ENCODE data around the gene HNRNPH3. TPM values are rescaled to one million over a fixed set of nuclear protein-coding genes. Genes with fewer than 3 reads are reported as not detected.

The HNRNPH3 gene
- polyA plus RNA-seq, 1 donor from 2014 or later = 74.2 TPM

GRCh38 chr10:68296843-68297663 lies 34.8 kb upstream of the HNRNPH3 start:
- H3F3A ChIP-seq (ENCODE audit: insufficient read depth, low read length, poor library complexity, severe bottlenecking) = no peaks in the 10 kb centered on the region
- no peaks in the 10 kb centered on the region for H3K79me2 ChIP-seq (replicated peaks; ENCODE audit: insufficient read depth, low read length)
- H3K27ac ChIP-seq (ENCODE audit: low read length) = no peak overlapping the region
- H2AFZ ChIP-seq (ENCODE audit: low read depth, low read length) = no peak overlapping the region
- no peaks in the 10 kb centered on the region for H3K9me3 ChIP-seq (ENCODE audit: low read length)
- no peaks in the 10 kb centered on the region for H3K27me3 ChIP-seq (ENCODE audit: insufficient read depth, low read depth, low read length)
- no peak overlapping the region for H3K4me2 ChIP-seq (ENCODE audit: low read length)
- H3K9me2 ChIP-seq (ENCODE audit: insufficient read depth, low read length) = no peaks in the 10 kb centered on the region
- TF ChIP-seq EZH2 (IDR thresholded peaks at IDR 0.05; ENCODE audit: borderline replicate concordance, insufficient read depth, low read length, poor library complexity, severe bottlenecking) (no peak), POLR2AphosphoS5 (IDR thresholded peaks at IDR 0.05) (no peak), RAD21 (conservative IDR thresholded peaks at IDR 0.05) (no peak), EP300 (conservative IDR thresholded peaks at IDR 0.05; ENCODE audit: poor library complexity, severe bottlenecking) (no peak), MXI1 (conservative IDR thresholded peaks at IDR 0.05; ENCODE audit: poor library complexity, severe bottlenecking) (no peak), SMC3 (conservative IDR thresholded peaks at IDR 0.05; ENCODE audit: poor library complexity) (no peak), TAF1 (IDR thresholded peaks at IDR 0.05; ENCODE audit: low read depth) (no peak)
- TF ChIP-seq, protein P1, sequence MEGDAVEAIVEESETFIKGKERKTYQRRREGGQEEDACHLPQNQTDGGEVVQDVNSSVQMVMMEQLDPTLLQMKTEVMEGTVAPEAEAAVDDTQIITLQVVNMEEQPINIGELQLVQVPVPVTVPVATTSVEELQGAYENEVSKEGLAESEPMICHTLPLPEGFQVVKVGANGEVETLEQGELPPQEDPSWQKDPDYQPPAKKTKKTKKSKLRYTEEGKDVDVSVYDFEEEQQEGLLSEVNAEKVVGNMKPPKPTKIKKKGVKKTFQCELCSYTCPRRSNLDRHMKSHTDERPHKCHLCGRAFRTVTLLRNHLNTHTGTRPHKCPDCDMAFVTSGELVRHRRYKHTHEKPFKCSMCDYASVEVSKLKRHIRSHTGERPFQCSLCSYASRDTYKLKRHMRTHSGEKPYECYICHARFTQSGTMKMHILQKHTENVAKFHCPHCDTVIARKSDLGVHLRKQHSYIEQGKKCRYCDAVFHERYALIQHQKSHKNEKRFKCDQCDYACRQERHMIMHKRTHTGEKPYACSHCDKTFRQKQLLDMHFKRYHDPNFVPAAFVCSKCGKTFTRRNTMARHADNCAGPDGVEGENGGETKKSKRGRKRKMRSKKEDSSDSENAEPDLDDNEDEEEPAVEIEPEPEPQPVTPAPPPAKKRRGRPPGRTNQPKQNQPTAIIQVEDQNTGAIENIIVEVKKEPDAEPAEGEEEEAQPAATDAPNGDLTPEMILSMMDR (IDR thresholded peaks at IDR 0.05; ENCODE audit: poor library complexity, severe bottlenecking) = no peak
- TF ChIP-seq, protein P2, sequence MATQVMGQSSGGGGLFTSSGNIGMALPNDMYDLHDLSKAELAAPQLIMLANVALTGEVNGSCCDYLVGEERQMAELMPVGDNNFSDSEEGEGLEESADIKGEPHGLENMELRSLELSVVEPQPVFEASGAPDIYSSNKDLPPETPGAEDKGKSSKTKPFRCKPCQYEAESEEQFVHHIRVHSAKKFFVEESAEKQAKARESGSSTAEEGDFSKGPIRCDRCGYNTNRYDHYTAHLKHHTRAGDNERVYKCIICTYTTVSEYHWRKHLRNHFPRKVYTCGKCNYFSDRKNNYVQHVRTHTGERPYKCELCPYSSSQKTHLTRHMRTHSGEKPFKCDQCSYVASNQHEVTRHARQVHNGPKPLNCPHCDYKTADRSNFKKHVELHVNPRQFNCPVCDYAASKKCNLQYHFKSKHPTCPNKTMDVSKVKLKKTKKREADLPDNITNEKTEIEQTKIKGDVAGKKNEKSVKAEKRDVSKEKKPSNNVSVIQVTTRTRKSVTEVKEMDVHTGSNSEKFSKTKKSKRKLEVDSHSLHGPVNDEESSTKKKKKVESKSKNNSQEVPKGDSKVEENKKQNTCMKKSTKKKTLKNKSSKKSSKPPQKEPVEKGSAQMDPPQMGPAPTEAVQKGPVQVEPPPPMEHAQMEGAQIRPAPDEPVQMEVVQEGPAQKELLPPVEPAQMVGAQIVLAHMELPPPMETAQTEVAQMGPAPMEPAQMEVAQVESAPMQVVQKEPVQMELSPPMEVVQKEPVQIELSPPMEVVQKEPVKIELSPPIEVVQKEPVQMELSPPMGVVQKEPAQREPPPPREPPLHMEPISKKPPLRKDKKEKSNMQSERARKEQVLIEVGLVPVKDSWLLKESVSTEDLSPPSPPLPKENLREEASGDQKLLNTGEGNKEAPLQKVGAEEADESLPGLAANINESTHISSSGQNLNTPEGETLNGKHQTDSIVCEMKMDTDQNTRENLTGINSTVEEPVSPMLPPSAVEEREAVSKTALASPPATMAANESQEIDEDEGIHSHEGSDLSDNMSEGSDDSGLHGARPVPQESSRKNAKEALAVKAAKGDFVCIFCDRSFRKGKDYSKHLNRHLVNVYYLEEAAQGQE (IDR thresholded peaks at IDR 0.05; ENCODE audit: borderline replicate concordance) = no peak
- no peak overlapping the region for H3K9ac ChIP-seq (ENCODE audit: low read length)
- H3K4me3 ChIP-seq (ENCODE audit: low read length) = no peak overlapping the region
- H4K20me1 ChIP-seq (ENCODE audit: insufficient read depth) = no peaks in the 10 kb centered on the region
- H3K36me3 ChIP-seq (ENCODE audit: insufficient read depth, low read length) = no peaks in the 10 kb centered on the region

- no peaks in the 10 kb centered on the region for H3K36me3 ChIP-seq (ENCODE audit: insufficient read depth, low read length)
- H4K20me1 ChIP-seq (ENCODE audit: insufficient read depth) = no peaks in the 10 kb centered on the region
- H3K79me2 ChIP-seq (replicated peaks; ENCODE audit: insufficient read depth, low read length) = no peaks in the 10 kb centered on the region
- TF ChIP-seq, protein P2 (IDR thresholded peaks at IDR 0.05; ENCODE audit: borderline replicate concordance) = no peak
- TF ChIP-seq EP300 (conservative IDR thresholded peaks at IDR 0.05; ENCODE audit: poor library complexity, severe bottlenecking) (no peak), POLR2AphosphoS5 (IDR thresholded peaks at IDR 0.05) (no peak), SMC3 (conservative IDR thresholded peaks at IDR 0.05; ENCODE audit: poor library complexity) (no peak)
- TF ChIP-seq, protein P1 (IDR thresholded peaks at IDR 0.05; ENCODE audit: poor library complexity, severe bottlenecking) = no peak
- no peaks in the 10 kb centered on the region for H3K9me2 ChIP-seq (ENCODE audit: insufficient read depth, low read length)
- no peaks in the 10 kb centered on the region for H3K27me3 ChIP-seq (ENCODE audit: insufficient read depth, low read depth, low read length)
- no peak overlapping the region for H3K27ac ChIP-seq (ENCODE audit: low read length)
- H3K9me3 ChIP-seq (ENCODE audit: low read length) = no peaks in the 10 kb centered on the region
- no peak overlapping the region for H3K4me2 ChIP-seq (ENCODE audit: low read length)
- no peak overlapping the region for H2AFZ ChIP-seq (ENCODE audit: low read depth, low read length)
- no peaks in the 10 kb centered on the region for H3F3A ChIP-seq (ENCODE audit: insufficient read depth, low read length, poor library complexity, severe bottlenecking)
- H3K9ac ChIP-seq (ENCODE audit: low read length) = no peak overlapping the region
- no peak overlapping the region for H3K4me3 ChIP-seq (ENCODE audit: low read length)
These were observed 30.6 kb upstream of the HNRNPH3 start for GRCh38 chr10:68301301-68301700.

Measured in neural cell (in vitro differentiated cells).